ENCODE measurements around the gene RHBDD1.

The RHBDD1 gene

GRCh38 chr2:226847090-226847489 lies 11.2 kb downstream of the RHBDD1 start:
- no peak for DNase-seq

- no peak for DNase-seq
Observed at GRCh38 chr2:226847511-226847910, 11.7 kb downstream of the RHBDD1 start.

- no peak for DNase-seq
Observed at GRCh38 chr2:226849349-226849748, 13.5 kb downstream of the RHBDD1 start.

DNA sequence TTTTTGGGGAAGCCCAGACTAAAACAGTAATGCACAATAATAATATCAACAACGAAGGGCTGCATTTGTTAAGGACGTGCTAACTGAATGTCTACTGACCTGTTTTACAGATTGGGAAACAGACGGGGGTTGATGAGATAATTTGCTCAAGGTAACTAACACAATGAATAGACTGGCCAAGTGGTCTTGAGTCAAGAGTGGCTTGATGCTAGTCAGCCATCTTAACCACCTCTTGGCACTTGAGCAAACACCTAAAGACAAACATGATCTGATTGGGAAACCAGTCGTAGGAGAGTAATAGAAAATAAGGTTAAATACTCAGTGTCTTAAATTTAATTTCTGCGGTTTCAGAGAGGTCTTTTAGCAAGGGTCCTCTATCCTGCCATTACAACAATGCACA lies 14.2 kb downstream of the RHBDD1 start:
- DNase-seq: no peak

GRCh38 chr2:226855787-226856186 lies 19.9 kb downstream of the RHBDD1 start:
- DNase-seq: no peak

- DNase-seq: no peak
Observed at GRCh38 chr2:226860087-226860486, 24.2 kb downstream of the RHBDD1 start.

DNA sequence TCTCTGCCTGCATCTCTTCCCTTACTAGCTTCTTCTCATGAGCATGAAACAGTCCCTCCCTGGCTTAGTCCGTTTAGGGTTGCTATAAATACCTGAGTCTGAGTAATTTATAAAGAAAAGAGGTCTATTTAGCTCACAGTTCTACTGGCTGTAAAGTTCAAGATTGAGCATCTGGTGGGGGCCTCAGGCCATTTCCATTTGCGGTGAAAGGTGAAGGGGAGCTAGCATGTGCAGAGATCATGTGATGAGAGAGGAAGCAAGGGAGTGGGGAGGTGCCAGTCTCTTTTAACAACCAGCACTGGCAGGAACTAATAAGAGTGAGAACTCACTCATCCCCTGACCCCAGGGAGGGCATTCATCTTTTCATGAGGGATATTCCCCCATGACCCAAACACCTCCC lies 26.8 kb downstream of the RHBDD1 start:
- no peak for DNase-seq

GRCh38 chr2:226865273-226865672 lies 29.4 kb downstream of the RHBDD1 start:
- DNase-seq: no peak

DNA sequence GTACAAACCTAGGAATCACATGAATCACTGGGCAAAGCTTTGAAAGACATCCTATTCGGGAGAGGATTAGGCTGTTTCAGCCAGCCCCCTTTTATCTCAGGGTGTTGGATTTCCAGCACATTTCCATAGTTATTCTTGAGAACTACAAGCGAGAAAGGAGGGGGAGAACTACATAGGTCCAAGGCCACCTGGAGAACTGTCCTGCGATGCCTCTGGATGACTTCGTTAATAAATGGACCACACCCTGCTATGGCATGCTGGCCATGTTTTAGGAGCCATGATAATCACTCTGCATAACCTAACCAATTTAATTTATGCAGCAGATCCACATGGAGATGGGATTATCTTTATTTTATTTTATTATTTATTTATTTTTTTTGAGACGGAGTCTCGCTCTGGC lies 29.9 kb downstream of the RHBDD1 start:
- no peak for DNase-seq

- no peak for DNase-seq
Observed at GRCh38 chr2:226868331-226869162, 32.7 kb downstream of the RHBDD1 start.

DNA sequence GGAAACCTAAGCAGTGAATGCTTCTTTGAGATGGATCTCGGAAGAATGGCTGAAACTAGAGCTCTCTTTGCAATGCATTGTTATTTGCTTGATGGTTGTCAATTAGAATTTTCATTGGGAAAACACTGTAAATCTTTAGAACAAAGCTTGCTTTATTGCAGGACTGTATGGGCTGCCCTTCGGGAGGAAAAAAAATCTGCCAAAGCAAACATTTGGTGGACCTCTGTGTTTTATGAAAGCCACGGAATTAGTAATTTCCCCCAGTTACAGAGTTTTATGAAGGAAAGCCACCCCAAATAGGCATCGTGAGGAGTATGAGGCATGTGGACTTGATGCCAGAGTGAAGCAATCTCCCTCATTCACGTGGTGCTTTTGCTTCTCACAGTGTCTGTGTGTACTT lies 33.5 kb downstream of the RHBDD1 start:
- DNase-seq: no peak

- no peak for DNase-seq
Observed at GRCh38 chr2:226873051-226873620, 37.3 kb downstream of the RHBDD1 start.

- DNase-seq: no peak
Observed at GRCh38 chr2:226873826-226874225, 38.0 kb downstream of the RHBDD1 start.

DNA sequence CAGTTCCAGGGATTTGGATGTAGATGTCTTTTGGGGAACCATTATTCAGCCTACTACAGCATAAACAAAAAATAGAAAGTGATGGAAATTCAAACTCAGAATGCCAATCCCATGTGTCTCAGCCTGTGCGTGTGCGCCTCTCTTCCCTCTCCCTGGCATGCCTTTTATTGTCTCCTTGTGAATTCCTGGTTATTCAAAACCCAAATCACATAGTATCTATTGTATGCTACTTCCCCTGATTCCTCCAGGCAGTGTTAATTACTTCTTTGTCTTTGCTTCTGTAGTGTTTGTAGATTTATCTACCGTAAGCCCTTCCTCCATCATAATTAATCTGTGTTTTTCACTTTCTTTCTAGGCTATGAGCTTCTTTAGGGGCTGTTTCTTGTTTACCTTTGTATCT lies 38.9 kb downstream of the RHBDD1 start:
- DNase-seq: no peak

DNA sequence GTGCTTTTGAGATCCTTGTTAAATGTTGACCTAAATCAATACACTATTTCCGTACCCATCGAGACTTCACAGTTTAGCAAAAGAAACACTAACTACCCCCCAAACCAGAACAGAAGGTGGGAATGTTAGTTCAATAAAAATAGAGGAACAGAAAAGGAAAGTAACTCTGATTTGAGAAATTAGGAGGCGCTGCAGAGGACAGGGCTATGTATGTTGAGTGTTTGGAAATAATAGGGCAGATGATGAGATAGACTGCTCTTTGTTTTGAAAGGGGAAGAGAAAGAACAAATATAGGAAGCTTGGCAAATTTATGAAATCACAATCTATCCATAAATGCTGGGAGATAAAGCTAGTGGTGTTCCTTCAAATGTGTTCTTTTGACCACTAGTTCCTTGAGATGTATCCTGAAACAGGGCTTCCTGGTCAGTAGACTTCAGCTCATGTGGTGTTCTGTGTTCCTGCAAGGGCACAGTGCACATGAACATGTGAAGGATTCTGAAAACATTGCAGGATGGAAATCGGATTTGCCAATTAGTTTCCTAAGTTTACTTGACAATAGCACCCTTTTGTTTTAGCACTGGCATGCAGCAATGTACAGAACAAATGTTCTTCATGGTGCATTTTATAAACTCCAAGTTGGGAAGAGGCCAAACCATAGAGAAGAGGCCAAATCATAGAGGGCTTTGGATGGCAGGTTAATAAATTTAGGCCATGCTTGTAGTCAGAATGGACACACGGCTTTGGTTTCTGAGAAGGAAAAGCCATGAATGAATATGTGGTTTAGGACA lies 39.8 kb downstream of the RHBDD1 start:
- DNase-seq: no peak

DNA sequence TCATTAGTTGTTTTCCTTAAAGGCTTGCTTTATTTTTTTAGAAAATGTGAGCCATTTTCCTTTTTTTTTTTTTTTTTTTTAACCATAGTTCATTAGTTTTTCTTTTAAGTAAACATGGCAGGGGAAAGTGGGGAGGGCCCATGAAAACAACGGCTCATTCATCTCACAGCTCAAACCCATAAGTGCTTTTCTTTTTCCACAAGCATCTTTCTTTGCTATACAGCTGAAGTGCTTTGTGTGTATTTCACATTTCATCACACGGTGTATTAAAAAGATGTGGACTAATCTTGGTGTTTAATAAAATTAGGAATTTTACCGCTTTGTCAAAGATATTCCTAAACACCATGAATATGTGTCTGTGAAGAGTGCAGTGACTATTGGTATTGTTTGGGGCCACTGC lies 41.6 kb downstream of the RHBDD1 start:
- DNase-seq: no peak

DNA sequence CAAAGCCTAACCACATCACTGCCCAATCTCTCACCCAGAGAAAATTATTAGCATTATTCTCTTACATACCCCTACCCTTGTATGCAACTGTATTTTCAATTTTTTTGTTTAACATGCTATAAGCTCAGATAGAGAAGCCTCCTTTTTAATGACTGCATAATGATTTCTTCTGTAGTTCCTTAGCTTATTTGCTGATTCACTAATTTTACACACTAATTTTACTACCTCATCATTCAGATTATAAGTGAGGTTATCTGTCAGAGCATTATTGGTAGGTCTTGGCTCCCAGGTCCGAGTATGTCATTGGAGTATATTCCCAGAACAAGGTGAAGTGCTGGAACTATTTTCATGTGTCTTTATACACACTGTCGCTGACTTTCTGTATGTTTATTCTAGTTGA lies 45.4 kb downstream of the RHBDD1 start:
- DNase-seq: no peak

- no peak for DNase-seq
Observed at GRCh38 chr2:226882606-226883005, 46.8 kb downstream of the RHBDD1 start.

- DNase-seq: no peak
Observed at GRCh38 chr2:226883296-226883795, 47.5 kb downstream of the RHBDD1 start.

GRCh38 chr2:226884166-226884565 lies 48.3 kb downstream of the RHBDD1 start:
- DNase-seq: no peak

DNA sequence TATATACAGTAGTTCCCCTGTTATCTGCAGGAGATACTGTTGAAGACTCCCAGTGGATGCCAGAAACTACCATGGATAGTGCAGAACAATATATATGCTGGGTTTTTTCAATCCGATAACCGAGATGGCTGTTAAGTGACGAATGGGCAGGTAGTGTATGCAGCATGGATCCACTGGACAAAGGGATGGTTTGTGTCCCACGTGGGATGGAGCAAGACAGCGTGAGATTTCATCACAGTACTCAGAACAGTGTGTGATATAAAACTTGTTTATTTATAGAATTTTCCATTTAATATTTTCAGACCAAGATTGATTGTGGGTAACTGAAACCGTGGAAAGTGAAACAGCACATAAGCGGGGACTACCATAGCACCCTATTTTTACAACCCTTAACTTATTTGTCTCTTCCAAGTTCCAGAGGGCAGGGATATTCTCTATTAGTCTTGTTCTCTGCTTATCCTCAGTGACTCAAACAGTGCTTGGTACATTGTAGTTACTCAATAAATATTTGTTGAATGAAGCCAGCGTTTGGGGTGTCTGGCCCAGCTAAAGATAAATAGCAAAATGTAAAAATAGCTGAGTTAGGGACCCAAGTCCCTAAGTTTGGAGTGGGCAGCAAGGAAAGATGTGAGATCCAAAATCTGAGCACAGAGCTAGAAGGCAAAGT lies 50.0 kb downstream of the RHBDD1 start:
- no peak for DNase-seq

GRCh38 chr2:226887940-226888339 lies 52.1 kb downstream of the RHBDD1 start:
- no peak for DNase-seq

DNA sequence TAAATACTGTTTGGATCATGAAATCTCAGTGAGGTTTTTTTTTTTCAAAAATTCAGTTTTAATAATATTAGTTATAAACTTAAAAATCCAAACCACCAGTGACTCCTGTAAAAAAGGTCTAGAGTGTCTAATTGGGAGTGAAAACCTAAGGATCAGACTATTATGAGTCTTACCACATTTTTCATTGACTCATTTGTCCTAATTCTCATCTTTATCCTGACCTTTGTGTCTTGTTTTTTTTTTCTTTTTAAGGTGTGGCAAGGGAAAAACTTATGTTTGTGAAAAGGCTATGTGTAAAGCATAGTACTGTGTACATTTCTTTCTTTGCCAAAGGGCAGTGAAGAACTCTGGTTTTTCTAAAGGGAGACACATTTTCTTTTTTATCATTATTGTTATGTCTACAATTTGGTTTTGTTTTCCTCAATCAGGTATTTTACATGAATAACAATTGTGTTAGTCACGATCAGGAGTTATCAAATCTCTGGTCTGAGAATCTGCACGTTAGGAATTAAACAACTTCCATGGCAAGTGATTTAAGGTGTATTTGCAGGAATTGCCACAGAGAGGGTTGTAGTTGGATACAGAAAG lies 52.6 kb downstream of the RHBDD1 start:
- DNase-seq: no peak
